Left ventricle myocardium inferior (tissue), 1 donor: ENCODE data around the gene DGKE. TPM values are rescaled to one million over a fixed set of nuclear protein-coding genes. Genes with fewer than 3 reads are reported as not detected.

Experiments
- DNase-seq: peaks from one replicate; pipeline ENCODE4 v3.0.0-alpha.2; 2020
- H3K27ac ChIP-seq: fragments of 200-600 bp; replicated peaks from 2 replicates; pipeline ENCODE4 v1.8.0; 2021
- H3K27me3 ChIP-seq: fragments of 200-600 bp; 2 replicates; pipeline ENCODE4 v1.8.0; 2021; ENCODE audit warnings: low read depth
- H3K36me3 ChIP-seq: fragments of 200-600 bp; 2 replicates; pipeline ENCODE4 v1.8.0; 2021
- H3K4me1 ChIP-seq: fragments of 200-600 bp; 2 replicates; pipeline ENCODE4 v1.8.0; 2021
- H3K4me3 ChIP-seq: fragments of 200-600 bp; 2 replicates; pipeline ENCODE4 v1.8.0; 2021; ENCODE audit warnings: mild to moderate bottlenecking, moderate library complexity
- H3K9me3 ChIP-seq: fragments of 200-600 bp; replicated peaks from 2 replicates; pipeline ENCODE4 v1.8.0; 2021
- CTCF ChIP-seq: fragments of 200-600 bp; IDR thresholded peaks from 2 replicates; pipeline ENCODE4 v1.8.0; 2021; ENCODE audit warnings: antibody characterized with exemption, mild to moderate bottlenecking, borderline replicate concordance
- intact Hi-C: fragments of 100-400 bp; cut with micrococcal nuclease; formaldehyde crosslinking; loops from one replicate; pipeline ENCODE4 v1.11.0; 2022
- total RNA-seq: library from RNA; stranded (reverse); fragmentation: NEBNext Ultra II Directional; extraction: Animal tissue kit (Norgen Biotek cat#: 25700); gene quantifications from one replicate; pipeline ENCODE4 v1.2.1, GENCODE V29; 2021
- donor health status: DM: no; HTN: yes; CAD: no; lungs with severe emphysema.

Gene DGKE
- total RNA-seq, 1 donor from 2014 or later: 4.2 TPM

- DNase-seq: no peak
- Histone ChIP-seq H3K27ac (no peak overlapping the region), H3K36me3 (no peaks in the 10 kb centered on the region), H3K4me3 (no peak overlapping the region), H3K4me1 (no peaks in the 10 kb centered on the region), H3K27me3 (no peaks in the 10 kb centered on the region), H3K9me3 (no peaks in the 10 kb centered on the region)
- intact Hi-C loops: no loop called here
- no peak for TF ChIP-seq CTCF
Measured at GRCh38 chr17:56801459-56802178, 32.3 kb upstream of the DGKE start.

DNA sequence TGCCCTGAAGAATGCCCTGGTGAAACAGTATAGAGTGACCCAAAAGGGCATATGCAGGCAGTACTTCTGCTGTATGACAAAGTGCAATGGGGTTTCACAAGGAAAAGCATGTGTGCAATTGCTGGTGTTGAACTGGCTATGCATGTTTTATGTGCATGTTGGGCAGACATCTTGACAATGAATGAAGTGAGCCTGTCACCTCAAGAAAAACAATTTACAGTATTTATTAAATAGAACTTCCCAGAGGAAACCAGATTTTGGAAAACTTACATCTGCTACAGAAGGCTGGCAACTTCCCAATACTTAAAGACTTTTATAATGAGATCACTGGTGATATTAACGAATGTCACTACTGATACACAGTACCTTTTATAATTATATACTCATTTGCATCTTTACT is 30.9 kb upstream of the DGKE start:
- intact Hi-C loops: no loop called here
- TF ChIP-seq CTCF: no peak
- Histone ChIP-seq H3K4me1 (no peaks in the 10 kb centered on the region), H3K9me3 (no peaks in the 10 kb centered on the region), H3K36me3 (no peaks in the 10 kb centered on the region), H3K27ac (no peak overlapping the region), H3K4me3 (no peak overlapping the region), H3K27me3 (no peaks in the 10 kb centered on the region)
- DNase-seq: no peak

DNA sequence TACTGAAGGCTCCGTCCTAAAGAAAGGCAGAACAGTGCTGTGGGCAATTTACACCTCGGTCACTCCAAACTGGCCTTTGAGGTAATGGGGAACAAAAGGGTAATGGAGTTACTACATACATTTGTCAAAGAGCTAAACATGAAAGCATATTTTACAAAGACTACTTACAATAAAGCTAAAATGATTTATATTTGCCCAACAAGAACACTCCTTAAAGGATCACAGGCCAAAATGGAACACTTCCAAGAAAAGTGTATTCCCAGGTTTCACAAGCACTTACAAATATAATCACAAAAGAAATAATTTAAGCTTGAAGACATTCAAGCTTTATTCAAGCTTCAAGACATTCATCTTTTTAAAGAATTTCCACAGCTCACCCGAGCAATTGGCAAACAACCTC is 29.5 kb upstream of the DGKE start:
- no peaks in the 10 kb centered on the region for H3K9me3 ChIP-seq
- DNase-seq: no peak
- no peaks in the 10 kb centered on the region for H3K4me1 ChIP-seq
- H3K4me3 ChIP-seq: no peak overlapping the region
- H3K36me3 ChIP-seq: no peaks in the 10 kb centered on the region
- no peaks in the 10 kb centered on the region for H3K27me3 ChIP-seq
- no peak for TF ChIP-seq CTCF
- intact Hi-C loops: no loop called here
- no peak overlapping the region for H3K27ac ChIP-seq

GRCh38 chr17:56806949-56807348 is 27.0 kb upstream of the DGKE start:
- Histone ChIP-seq H3K4me1 (peaks cover 6% of the 10 kb centered on the region), H3K27me3 (no peaks in the 10 kb centered on the region), H3K27ac (no peak overlapping the region), H3K9me3 (no peaks in the 10 kb centered on the region), H3K4me3 (no peak overlapping the region), H3K36me3 (no peaks in the 10 kb centered on the region)
- intact Hi-C loops: no loop called here
- TF ChIP-seq CTCF: no peak
- DNase-seq: no peak

- no peaks in the 10 kb centered on the region for H3K36me3 ChIP-seq
- no peak for DNase-seq
- peaks cover 1% of the 10 kb centered on the region for H3K27me3 ChIP-seq
- intact Hi-C loops: no loop called here
- no peak overlapping the region for H3K27ac ChIP-seq
- H3K9me3 ChIP-seq: no peaks in the 10 kb centered on the region
- TF ChIP-seq CTCF: no peak
- peaks cover 6% of the 10 kb centered on the region for H3K4me1 ChIP-seq
- H3K4me3 ChIP-seq: no peak overlapping the region
Measured at GRCh38 chr17:56807723-56808122, 26.2 kb upstream of the DGKE start.

GRCh38 chr17:56808503-56808902 is 25.4 kb upstream of the DGKE start:
- H3K9me3 ChIP-seq: no peaks in the 10 kb centered on the region
- peaks cover 6% of the 10 kb centered on the region for H3K4me1 ChIP-seq
- no peak for TF ChIP-seq CTCF
- no peak for DNase-seq
- no peak overlapping the region for H3K27ac ChIP-seq
- peaks cover 6% of the 10 kb centered on the region for H3K27me3 ChIP-seq
- no peak overlapping the region for H3K4me3 ChIP-seq
- intact Hi-C loops: no loop called here
- H3K36me3 ChIP-seq: no peaks in the 10 kb centered on the region
